ENCODE data around the gene RAB31.

DNA sequence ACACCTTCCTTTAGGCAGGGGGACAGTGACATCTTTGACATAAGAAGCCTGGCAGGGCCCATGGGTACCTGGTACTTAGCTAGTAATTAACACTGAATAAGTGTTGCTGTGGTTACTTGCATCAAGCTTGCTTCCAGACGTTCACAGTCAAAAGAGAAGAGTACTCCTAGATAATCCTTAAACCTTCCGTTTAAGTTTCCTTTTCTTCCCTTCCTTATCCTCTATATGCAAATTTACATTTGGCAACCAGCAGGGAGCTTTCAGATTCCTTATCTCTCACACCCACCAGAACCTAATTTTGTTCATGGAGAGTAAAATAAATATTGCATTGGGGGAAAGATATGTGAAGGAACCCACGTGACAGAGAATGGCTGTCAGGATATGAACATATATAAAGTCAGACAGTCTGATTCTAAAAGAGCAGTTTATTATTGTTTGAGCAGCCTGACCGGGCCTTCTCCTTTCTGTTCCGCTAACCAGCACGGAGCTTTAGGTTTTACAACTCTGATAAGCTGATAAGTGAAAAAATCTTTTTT is 7.8 kb upstream of the RAB31 start:
- TF ChIP-seq, protein P1, sequence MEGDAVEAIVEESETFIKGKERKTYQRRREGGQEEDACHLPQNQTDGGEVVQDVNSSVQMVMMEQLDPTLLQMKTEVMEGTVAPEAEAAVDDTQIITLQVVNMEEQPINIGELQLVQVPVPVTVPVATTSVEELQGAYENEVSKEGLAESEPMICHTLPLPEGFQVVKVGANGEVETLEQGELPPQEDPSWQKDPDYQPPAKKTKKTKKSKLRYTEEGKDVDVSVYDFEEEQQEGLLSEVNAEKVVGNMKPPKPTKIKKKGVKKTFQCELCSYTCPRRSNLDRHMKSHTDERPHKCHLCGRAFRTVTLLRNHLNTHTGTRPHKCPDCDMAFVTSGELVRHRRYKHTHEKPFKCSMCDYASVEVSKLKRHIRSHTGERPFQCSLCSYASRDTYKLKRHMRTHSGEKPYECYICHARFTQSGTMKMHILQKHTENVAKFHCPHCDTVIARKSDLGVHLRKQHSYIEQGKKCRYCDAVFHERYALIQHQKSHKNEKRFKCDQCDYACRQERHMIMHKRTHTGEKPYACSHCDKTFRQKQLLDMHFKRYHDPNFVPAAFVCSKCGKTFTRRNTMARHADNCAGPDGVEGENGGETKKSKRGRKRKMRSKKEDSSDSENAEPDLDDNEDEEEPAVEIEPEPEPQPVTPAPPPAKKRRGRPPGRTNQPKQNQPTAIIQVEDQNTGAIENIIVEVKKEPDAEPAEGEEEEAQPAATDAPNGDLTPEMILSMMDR (IDR thresholded peaks at IDR 0.05): no peak
- TF ChIP-seq POLR2A (IDR thresholded peaks at IDR 0.05): no peak

Measured in tibial nerve (tissue), 3 donors.